ENCODE measurements around the gene TIMM10. TPM values are rescaled to one million over a fixed set of nuclear protein-coding genes. Genes with fewer than 3 reads are reported as not detected.

Gene TIMM10
- total RNA-seq, 2 donors from 2014 or later = 17.0 to 19.1 TPM

DNA sequence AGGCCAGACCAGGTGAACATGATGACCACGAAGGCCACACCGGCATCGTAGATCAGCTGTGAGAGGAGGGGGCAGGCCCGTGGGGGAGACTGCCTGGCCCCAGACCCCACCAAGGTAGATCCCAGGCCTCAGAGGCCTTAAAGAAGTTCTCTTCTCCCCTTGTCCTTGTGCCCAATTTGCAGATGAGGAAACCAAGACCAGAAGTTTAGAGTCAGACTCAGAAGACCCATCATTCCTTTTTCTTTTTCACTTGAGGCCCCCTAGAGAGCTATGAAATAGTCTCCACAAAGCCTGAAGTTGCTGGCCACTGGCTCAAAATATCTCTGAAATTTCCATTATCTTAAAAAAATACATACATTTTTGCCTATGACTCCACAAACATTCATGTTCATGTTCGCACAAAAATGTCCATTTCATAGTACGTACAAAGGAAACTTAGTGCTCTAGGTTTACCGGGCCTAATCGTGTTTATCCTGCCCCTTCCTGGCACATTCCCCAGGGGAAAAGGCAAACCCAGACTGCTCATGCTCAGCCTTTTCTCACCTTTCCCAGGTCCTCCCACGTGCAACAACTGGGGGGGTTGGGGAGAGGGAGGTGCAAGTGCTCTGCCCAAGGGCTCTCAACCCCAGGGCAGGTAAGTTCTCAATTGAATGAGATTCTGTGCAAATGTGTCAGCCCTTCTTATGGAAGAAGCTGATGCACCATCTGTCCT, 34.3 kb downstream of the TIMM10 start:
- Mint-ChIP-seq H3K4me1 (peaks cover 9% of the 10 kb centered on the region), H3K27me3 (no peaks in the 10 kb centered on the region), H3K4me3 (no peak overlapping the region), H3K27ac (no peak overlapping the region), H3K36me3 (ENCODE audit: low read depth) (peaks cover 5% of the 10 kb centered on the region)
- DNase-seq (no peak), ATAC-seq (no peak)
- H3K9me3 ChIP-seq (ENCODE audit: control insufficient read depth, low read length, poor library complexity, severe bottlenecking) = no peaks in the 10 kb centered on the region

DNA sequence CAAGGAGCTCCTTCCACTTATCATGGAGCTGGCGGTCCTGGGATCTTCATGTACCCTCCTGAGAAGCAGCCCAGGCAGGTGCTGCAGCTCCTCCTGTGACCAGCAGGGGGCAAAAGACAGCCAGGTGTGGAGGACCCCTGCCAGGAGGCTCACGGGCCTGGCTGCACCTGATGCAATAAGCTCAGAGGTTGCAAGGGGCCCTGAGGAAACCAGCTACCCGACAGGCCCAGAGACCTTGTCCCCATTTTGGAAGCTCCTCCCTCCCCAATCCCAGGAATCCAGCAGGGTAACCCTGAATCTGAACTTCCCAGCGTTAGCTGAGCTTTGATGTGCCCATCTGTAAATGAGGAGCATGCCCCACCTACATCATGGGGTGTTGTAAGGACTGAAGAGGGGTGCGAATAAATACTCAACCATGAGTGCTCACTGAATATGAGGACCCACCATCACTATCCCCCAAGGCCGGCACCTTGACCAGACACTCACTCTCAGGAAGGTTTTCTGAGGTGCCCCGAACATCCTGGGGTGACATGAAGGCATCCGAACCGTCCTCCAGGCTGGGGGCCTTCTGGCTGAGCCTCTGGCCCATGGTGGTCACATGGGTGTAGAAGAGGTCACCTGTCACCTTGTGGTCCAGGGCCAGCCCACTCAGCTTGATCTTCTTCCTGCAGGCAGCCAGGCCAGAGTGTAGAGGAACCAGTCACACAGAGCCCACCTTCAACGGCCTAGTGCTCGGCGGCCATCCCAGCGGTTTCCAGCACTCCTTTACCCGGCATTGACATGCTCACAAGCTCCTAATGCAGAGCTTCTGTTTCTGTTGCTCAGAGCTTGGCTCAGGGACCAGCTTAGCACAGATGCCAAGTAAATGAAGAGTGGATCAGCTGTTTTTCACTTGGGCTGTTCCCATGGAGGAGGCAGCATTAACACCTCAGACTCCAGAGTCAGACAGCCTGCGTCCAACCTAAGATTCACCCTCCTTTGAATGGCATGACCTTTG, 36.7 kb downstream of the TIMM10 start:
- no peaks in the 10 kb centered on the region for H3K9me3 ChIP-seq (ENCODE audit: control insufficient read depth, low read length, poor library complexity, severe bottlenecking)
- Mint-ChIP-seq H3K4me1 (peaks cover 4% of the 10 kb centered on the region), H3K27ac (no peak overlapping the region), H3K36me3 (ENCODE audit: low read depth) (peaks cover 3% of the 10 kb centered on the region), H3K27me3 (no peaks in the 10 kb centered on the region), H3K4me3 (no peak overlapping the region)
- peak; percentile 90 for ATAC-seq
- peak; percentile 55 to 68 (median 62) for DNase-seq

DNA sequence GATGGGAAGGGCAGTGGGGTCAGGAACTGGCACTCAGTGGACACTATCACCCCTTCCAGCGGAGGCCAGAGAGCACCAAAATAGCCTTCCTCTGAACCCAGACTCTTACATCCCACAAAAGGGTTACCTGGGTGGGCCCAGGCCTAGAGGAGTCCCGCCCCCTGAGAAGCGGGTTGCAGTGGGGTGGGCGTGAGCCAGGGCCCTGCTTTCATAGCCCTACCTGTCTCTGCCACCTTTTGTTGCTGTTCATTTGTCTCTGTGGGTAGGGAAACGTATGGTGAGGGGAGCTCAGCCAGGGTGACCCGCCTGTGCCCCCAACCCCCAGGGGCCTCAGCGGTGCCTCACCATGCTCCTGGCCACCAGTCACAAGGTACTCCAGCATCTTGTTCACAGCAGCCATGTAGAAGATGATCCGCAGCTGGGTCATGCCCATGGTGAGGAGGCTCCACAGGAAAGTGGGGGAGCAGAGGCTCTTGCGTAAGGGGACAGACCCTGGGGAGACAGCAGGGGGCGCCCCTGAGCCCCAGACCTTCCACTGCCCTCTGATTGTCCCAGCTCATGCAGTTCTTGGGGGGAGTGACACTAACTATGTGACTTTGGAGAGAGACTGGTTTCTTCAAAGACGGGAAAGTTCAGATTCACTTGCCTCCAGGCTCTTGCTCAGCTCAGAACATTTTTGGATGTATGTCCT, 39.0 kb downstream of the TIMM10 start:
- peak in 1 of 3 donors; percentile 34 for DNase-seq
- H3K36me3 Mint-ChIP-seq (ENCODE audit: low read depth) = peaks cover 17% of the 10 kb centered on the region
- peaks cover 12% of the 10 kb centered on the region for H3K27me3 Mint-ChIP-seq
- no peak overlapping the region for H3K4me3 Mint-ChIP-seq
- no peaks in the 10 kb centered on the region for H3K9me3 ChIP-seq (ENCODE audit: control insufficient read depth, low read length, poor library complexity, severe bottlenecking)
- no peak overlapping the region for H3K27ac Mint-ChIP-seq
- peaks cover 6% of the 10 kb centered on the region for H3K4me1 Mint-ChIP-seq
- peak; percentile 49 for ATAC-seq

DNA sequence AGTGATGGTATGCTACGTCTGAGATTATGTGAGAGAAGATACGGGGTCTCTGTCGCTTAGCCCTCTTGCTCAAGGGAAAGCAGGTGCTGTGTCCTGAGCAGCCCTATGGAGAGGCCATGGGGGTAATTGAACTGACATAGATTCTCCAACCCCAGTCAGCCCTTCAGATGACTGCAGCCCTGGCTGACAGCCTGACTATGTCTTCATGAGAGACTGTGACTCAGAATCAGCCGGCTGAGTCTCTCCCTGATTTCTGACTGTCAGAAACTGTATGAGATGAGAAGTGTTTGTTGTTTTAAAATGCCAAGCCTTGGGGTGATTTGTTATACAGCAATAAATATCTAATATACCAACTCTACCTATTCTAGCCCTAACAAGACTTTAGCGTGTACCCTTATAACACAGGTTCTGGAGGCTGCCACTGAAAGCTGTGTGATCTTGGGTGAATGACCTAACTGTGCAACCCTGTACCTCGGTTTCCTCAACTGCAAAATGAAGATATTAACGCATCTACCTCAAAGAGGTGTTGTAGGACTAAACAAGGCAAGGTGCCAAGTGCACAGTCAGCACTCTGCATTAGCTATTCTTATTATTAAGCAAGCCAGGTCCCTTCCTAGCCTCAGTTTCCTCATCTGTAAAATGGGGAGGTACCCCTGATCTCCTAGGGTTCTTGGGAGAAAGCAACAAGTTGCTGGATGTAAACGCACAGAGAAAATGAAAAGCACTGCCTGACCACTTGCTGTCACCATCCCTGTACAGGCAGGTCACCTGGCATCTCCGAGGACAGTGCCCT, 39.9 kb downstream of the TIMM10 start:
- H3K36me3 Mint-ChIP-seq (ENCODE audit: low read depth) = peaks cover 18% of the 10 kb centered on the region
- H3K27me3 Mint-ChIP-seq = peaks cover 14% of the 10 kb centered on the region
- no peak overlapping the region for H3K27ac Mint-ChIP-seq
- ATAC-seq (no peak), DNase-seq (no peak)
- no peaks in the 10 kb centered on the region for H3K9me3 ChIP-seq (ENCODE audit: control insufficient read depth, low read length, poor library complexity, severe bottlenecking)
- no peak overlapping the region for H3K4me3 Mint-ChIP-seq
- peaks cover 6% of the 10 kb centered on the region for H3K4me1 Mint-ChIP-seq

DNA sequence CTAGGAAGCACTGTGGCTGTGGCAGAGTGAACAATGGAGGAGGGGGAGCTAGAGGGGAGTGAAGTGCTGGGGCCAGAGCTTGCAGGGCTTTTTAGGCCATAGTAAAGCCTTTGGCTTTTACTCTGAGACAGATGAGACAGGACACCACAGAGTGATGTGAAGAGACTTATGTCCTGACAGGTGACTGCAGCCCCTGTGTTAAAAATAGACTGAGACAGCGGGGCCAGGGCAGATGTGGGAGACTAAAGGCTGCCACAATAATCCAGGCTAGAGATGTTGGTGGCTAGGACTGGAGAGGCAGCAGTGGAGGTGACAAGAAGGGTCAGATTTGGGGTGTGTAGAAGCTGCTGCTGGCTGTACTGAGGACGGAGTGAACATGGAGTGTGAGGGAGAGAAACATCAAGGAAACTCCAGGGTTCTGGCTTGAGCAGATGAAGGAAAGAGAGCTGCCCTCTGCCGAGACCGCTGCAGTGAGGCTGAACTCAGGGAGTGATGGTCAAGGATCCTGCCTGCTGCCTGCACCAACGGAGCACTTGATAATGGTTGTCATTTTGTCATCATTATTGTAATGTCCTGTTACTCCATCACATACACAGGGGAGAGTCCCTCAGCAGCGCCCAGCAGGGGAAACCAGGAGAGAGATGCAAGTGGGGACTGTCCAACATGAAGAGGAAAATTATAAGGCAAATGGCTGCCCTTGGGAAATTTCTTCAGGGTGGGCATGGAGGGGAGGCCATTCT, 42.5 kb downstream of the TIMM10 start:
- ATAC-seq (no peak), DNase-seq (no peak)
- peaks cover 24% of the 10 kb centered on the region for H3K36me3 Mint-ChIP-seq (ENCODE audit: low read depth)
- peaks cover 31% of the 10 kb centered on the region for H3K27me3 Mint-ChIP-seq
- no peak overlapping the region for H3K4me3 Mint-ChIP-seq
- peaks cover 6% of the 10 kb centered on the region for H3K4me1 Mint-ChIP-seq
- no peaks in the 10 kb centered on the region for H3K9me3 ChIP-seq (ENCODE audit: control insufficient read depth, low read length, poor library complexity, severe bottlenecking)
- peak overlapping the region; percentile 80 for H3K27ac Mint-ChIP-seq

DNA sequence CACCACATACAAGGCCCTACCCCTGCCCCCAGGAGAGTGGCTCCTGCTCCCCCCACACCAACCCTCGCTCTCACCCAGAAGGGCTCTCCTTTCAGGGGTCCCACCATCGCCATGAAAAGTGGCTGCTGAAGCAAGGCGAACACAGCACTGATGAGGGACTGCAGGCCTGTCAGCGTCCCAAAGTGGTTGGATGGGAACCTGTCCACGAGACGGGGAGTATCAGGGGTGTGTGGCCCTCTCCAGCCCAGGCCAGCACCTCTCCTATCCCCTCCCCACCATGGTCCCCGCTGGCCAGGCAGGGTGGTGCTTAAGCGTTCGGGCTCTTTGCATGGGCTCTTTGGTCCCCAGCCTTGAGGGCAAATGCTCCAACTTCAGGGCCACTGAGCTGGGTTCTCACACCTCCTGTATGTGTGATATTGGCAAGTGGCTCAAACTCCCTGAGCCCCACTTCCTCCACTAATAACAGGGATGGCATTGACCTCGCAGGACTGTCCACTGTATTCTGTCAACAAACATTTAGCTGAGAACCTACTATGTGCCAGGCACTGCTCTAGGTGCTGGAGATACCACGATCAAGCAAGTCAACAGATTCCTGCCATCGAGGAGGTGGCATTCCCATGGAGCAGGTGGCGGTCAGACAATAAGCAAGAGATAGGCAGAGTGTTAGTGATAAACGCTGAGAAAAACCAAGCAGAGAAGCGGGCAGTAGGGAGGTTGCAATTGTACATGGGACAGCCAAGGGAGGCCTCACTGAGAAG, 43.4 kb downstream of the TIMM10 start:
- H3K36me3 Mint-ChIP-seq (ENCODE audit: low read depth) = peaks cover 24% of the 10 kb centered on the region
- DNase-seq = no peak

GRCh38 chr11:57485217-57485990, 45.1 kb downstream of the TIMM10 start:
- no peak overlapping the region for H3K4me3 Mint-ChIP-seq
- no peaks in the 10 kb centered on the region for H3K9me3 ChIP-seq (ENCODE audit: control insufficient read depth, low read length, poor library complexity, severe bottlenecking)
- H3K36me3 Mint-ChIP-seq (ENCODE audit: low read depth) = peaks cover 24% of the 10 kb centered on the region
- DNase-seq (no peak), ATAC-seq (no peak)
- H3K27me3 Mint-ChIP-seq = peaks cover 31% of the 10 kb centered on the region
- peaks cover 15% of the 10 kb centered on the region for H3K4me1 Mint-ChIP-seq
- no peak overlapping the region for H3K27ac Mint-ChIP-seq

More for the DNA sequence above, 43.4 kb downstream of the TIMM10 start:
- ATAC-seq = no peak
- no peaks in the 10 kb centered on the region for H3K9me3 ChIP-seq (ENCODE audit: control insufficient read depth, low read length, poor library complexity, severe bottlenecking)
- Mint-ChIP-seq H3K4me3 (no peak overlapping the region), H3K4me1 (peaks cover 6% of the 10 kb centered on the region), H3K27me3 (peaks cover 31% of the 10 kb centered on the region), H3K27ac (no peak overlapping the region)

GRCh38 chr11:57484141-57484710, 46.3 kb downstream of the TIMM10 start:
- DNase-seq = no peak
- Mint-ChIP-seq H3K27me3 (peaks cover 31% of the 10 kb centered on the region), H3K4me3 (no peak overlapping the region), H3K36me3 (ENCODE audit: low read depth) (peaks cover 24% of the 10 kb centered on the region), H3K4me1 (peaks cover 23% of the 10 kb centered on the region), H3K27ac (no peak overlapping the region)
- no peaks in the 10 kb centered on the region for H3K9me3 ChIP-seq (ENCODE audit: control insufficient read depth, low read length, poor library complexity, severe bottlenecking)
- no peak for ATAC-seq

DNA sequence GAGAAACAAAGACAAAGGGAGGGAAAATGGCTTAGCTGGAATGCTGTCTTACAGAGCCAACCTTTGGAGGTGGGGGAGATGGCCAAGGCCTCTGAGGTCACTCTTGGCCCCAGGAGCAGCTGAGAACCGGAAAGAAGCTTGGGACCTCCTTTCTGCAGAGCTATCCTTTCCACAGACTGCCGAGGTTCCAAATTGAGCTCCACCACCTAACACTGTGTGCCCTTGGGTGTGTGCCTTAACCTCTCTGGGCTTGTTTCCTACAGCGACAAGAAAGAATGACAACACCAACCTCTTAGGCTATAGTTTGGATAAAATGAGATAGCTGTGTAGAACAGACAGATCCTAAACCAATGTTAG, 47.0 kb downstream of the TIMM10 start:
- no peak for ATAC-seq

DNA sequence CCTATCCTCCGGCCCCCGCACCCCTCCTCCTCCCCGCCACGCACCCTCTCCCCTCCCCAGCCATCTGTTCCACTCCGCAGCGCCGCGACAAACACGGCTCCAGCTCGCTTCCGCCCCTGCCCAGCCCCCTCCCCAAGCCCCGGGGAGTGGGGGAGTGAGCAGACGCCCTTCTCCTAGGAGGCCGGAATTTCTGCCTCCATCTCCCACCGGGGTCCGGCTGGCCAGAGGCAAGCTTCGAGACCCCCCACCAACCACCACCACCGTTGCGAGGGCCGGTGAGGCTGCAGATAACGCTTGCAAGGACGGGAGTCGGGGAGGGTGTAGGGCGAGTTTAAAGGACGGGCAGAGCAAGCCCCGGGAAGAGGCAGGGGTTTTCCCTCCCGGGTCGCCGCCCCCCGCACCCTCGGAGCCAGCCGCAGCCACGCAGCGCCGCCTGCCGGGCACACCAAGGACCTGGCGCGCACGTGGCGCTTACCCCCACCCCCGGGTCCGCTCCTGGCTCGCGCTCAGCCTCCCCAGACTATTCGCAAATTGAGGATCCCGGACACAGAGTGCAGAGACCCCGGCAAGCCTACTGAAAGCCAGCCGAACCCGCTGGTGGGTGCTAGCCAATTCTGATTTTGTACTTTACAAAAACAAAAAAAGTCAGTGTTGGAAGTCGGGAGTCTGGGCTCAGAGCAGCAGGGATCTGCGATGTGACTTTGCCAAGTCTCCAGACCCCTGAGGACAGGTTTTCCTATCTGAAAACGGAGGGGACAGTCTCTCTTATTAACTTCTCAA, 47.6 kb downstream of the TIMM10 start:
- Mint-ChIP-seq H3K4me1 (peaks cover 22% of the 10 kb centered on the region), H3K36me3 (ENCODE audit: low read depth) (peaks cover 14% of the 10 kb centered on the region), H3K4me3 (no peak overlapping the region), H3K27ac (no peak overlapping the region), H3K27me3 (peaks cover 31% of the 10 kb centered on the region)
- peak; percentile 80 for ATAC-seq
- DNase-seq = peak; percentile 48 to 55 (median 53)
- no peaks in the 10 kb centered on the region for H3K9me3 ChIP-seq (ENCODE audit: control insufficient read depth, low read length, poor library complexity, severe bottlenecking)

More for the DNA sequence above, 47.0 kb downstream of the TIMM10 start:
- H3K36me3 Mint-ChIP-seq (ENCODE audit: low read depth) = peaks cover 19% of the 10 kb centered on the region
- no peaks in the 10 kb centered on the region for H3K9me3 ChIP-seq (ENCODE audit: control insufficient read depth, low read length, poor library complexity, severe bottlenecking)
- H3K4me3 Mint-ChIP-seq = no peak overlapping the region
- H3K27ac Mint-ChIP-seq = no peak overlapping the region
- H3K4me1 Mint-ChIP-seq = peaks cover 19% of the 10 kb centered on the region
- peaks cover 31% of the 10 kb centered on the region for H3K27me3 Mint-ChIP-seq
- DNase-seq = no peak
